HUDEP-2 (cell line): ENCODE results near the gene SRP9.
"Not testable (repeated sequence)": the region's sequence is repeated elsewhere in the genome, so short reads cannot be mapped to it uniquely, and the experiment has no call there.

Experiments
- DNase-seq, 76 experiments: peaks; one replicate each; lab custom pipeline; 2025; ENCODE audit not compliant: unreplicated experiment in 76 of 76; lab: John Stamatoyannopoulos, UW

Gene SRP9

GRCh38 chr1:225834417-225835329, 57.0 kb downstream of the SRP9 start:
- DNase-seq = no peak

GRCh38 chr1:225835856-225836255, 58.2 kb downstream of the SRP9 start:
- DNase-seq = peak in 14 of 76 experiments; percentile 3 to 46 (median 16)

GRCh38 chr1:225836296-225836695, 58.7 kb downstream of the SRP9 start:
- not testable (repeated sequence) for DNase-seq

- no peak for DNase-seq
Observed at GRCh38 chr1:225838793-225839192, 61.2 kb downstream of the SRP9 start.
